Right ventricle myocardium superior (tissue), 1 donor: ENCODE data around the gene LYST. TPM values are rescaled to one million over a fixed set of nuclear protein-coding genes. Genes with fewer than 3 reads are reported as not detected.
"Not testable (repeated sequence)": the region's sequence is repeated elsewhere in the genome, so short reads cannot be mapped to it uniquely, and the experiment has no call there.

Source experiments
- ATAC-seq: fragments of 200-7000 bp; cut with Tn5 transposase; one replicate; pipeline ENCODE4 v1.9.1; 2020; ENCODE audit warnings: mild to moderate bottlenecking; ENCODE audit not compliant: poor library complexity
- DNase-seq: peaks from one replicate; pipeline ENCODE4 v3.0.0-alpha.2; 2020
- intact Hi-C: fragments of 100-400 bp; cut with DNase I; formaldehyde crosslinking; loops from one replicate; pipeline ENCODE4 v1.11.2; 2022
- total RNA-seq: library from RNA; stranded (reverse); fragmentation: NEBNext Ultra II Directional; extraction: Animal tissue kit (Norgen Biotek cat#: 25700); gene quantifications from one replicate; pipeline ENCODE4 v1.2.1, GENCODE V29; 2021
- donor health status: DM: no; HTN: yes; CAD: no; lungs with severe emphysema.

Gene LYST
- total RNA-seq, 1 donor from 2014 or later: 9.7 TPM

- intact Hi-C loops: loop anchor here (10.0 kb wide), 1 partner anchor 110 kb away; no protein-coding TSS in a partner anchor
- no peak for ATAC-seq
- DNase-seq: no peak
These were observed 1.7 kb downstream of the LYST start for GRCh38 chr1:235864931-235865525.

- intact Hi-C loops: loop anchor here (10.0 kb wide), 1 partner anchor 110 kb away; no protein-coding TSS in a partner anchor
- ATAC-seq (no peak), DNase-seq (no peak)
These were observed 2.2 kb downstream of the LYST start for GRCh38 chr1:235864469-235864868.

- DNase-seq (no peak), ATAC-seq (no peak)
- intact Hi-C loops: loop anchor here (10.0 kb wide), 1 partner anchor 111 kb away; no protein-coding TSS in a partner anchor
These were observed 3.0 kb downstream of the LYST start for GRCh38 chr1:235863699-235864093.

GRCh38 chr1:235861857-235862256 lies 4.8 kb downstream of the LYST start:
- no peak for ATAC-seq
- intact Hi-C loops: loop anchor here (10.0 kb wide), 1 partner anchor 113 kb away; no protein-coding TSS in a partner anchor
- no peak for DNase-seq

- DNase-seq: no peak
- no peak for ATAC-seq
- intact Hi-C loops: loop anchor here (10.0 kb wide), 1 partner anchor 114 kb away; no protein-coding TSS in a partner anchor
These were observed 5.9 kb downstream of the LYST start for GRCh38 chr1:235860829-235861228.

- ATAC-seq (no peak), DNase-seq (no peak)
- intact Hi-C loops: loop anchor here (10.0 kb wide), 1 partner anchor 115 kb away; no protein-coding TSS in a partner anchor
These were observed 6.9 kb downstream of the LYST start for GRCh38 chr1:235859789-235860188.

GRCh38 chr1:235858766-235859165 lies 7.9 kb downstream of the LYST start:
- no peak for DNase-seq
- no peak for ATAC-seq
- intact Hi-C loops: no loop called here

- no peak for DNase-seq
These were observed 8.9 kb downstream of the LYST start for GRCh38 chr1:235857756-235858155.

GRCh38 chr1:235855811-235856429 lies 10.8 kb downstream of the LYST start:
- intact Hi-C loops: no loop called here
- ATAC-seq (no peak), DNase-seq (no peak)

More at GRCh38 chr1:235857756-235858155, 8.9 kb downstream of the LYST start:
- no peak for ATAC-seq
- intact Hi-C loops: no loop called here

- intact Hi-C loops: no loop called here
- no peak for DNase-seq
- no peak for ATAC-seq
These were observed 12.4 kb downstream of the LYST start for GRCh38 chr1:235854347-235854746.

- DNase-seq: no peak
- ATAC-seq: no peak
- intact Hi-C loops: no loop called here
These were observed 13.1 kb downstream of the LYST start for GRCh38 chr1:235853653-235854052.

GRCh38 chr1:235852887-235853286 lies 13.8 kb downstream of the LYST start:
- ATAC-seq (no peak), DNase-seq (no peak)
- intact Hi-C loops: no loop called here

- DNase-seq: no peak
These were observed 14.8 kb downstream of the LYST start for GRCh38 chr1:235851939-235852338.

GRCh38 chr1:235848251-235848650 lies 18.5 kb downstream of the LYST start:
- intact Hi-C loops, ATAC-seq, DNase-seq: not testable (repeated sequence)

More at GRCh38 chr1:235851939-235852338, 14.8 kb downstream of the LYST start:
- intact Hi-C loops: no loop called here
- no peak for ATAC-seq

GRCh38 chr1:235845656-235846107 lies 21.0 kb downstream of the LYST start:
- DNase-seq: peak; percentile 47
- ATAC-seq: peak; percentile 48
- intact Hi-C loops: not testable (repeated sequence)

GRCh38 chr1:235844776-235845175 lies 21.9 kb downstream of the LYST start:
- intact Hi-C loops: no loop called here
- no peak for ATAC-seq

GRCh38 chr1:235843461-235843961 lies 23.2 kb downstream of the LYST start:
- DNase-seq (no peak), ATAC-seq (peak; percentile 84)
- intact Hi-C loops: no loop called here

More at GRCh38 chr1:235844776-235845175, 21.9 kb downstream of the LYST start:
- DNase-seq: no peak

GRCh38 chr1:235841938-235842545 lies 24.7 kb downstream of the LYST start:
- peak; percentile 34 for ATAC-seq
- intact Hi-C loops: no loop called here

GRCh38 chr1:235838021-235838420 lies 28.7 kb downstream of the LYST start:
- DNase-seq: no peak
- intact Hi-C loops: no loop called here
- ATAC-seq: no peak

More at GRCh38 chr1:235841938-235842545, 24.7 kb downstream of the LYST start:
- no peak for DNase-seq
